ENCODE results near the gene IRX2.

IRX2 gene

DNA sequence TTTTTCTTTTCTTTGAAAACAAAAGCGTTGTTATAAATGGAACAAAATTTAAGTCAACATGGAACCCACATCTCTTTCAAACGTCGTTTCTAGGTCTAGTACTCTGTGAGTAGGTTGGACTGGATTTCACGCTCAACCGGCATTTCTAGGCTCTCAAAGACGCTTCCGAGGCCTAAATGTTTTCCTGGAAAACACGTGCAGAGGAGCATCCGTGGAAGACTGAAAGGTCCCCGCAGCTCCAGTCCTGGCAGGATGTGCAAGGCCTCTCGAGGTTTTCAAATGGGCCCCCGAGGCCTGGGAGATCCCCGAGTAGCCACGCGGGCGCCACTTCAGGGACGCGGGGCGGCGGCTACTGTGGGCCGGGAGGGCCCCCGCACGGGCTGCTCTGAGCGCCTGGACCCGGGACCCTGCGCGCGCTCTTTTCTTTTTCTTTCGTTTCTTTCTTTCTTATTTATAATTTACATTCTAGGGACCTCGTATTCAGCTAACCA is 4.2 kb upstream of the IRX2 start:
- no peak for DNase-seq

- DNase-seq = no peak
These were observed 3.7 kb upstream of the IRX2 start for GRCh38 chr5:2755076-2755680.

DNA sequence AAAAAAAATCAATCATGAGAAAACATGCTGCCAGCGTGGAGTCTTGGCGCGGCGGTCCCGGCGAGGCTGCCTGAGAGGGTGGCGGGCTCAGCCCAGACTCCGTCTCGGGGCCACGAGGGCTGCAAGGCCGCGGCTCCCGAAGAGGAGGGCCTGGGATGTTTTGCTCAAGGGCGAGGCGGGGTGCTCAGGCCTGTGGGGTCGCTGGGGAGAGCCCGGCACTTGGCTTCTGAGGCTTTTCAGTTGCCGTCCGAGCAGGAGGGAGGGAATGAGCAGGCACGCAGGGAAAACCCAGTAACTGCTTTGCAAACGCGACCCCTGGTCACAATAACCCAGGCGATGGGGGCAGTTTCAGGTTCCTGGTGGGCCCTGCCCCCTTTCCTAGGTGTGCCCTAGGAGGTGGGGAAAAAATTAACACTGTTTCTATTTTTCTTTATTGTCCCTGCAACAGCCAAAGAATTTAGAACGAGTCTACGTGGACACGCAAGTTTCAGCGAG is 3.2 kb upstream of the IRX2 start:
- DNase-seq = no peak

- DNase-seq = peak; percentile 29
These were observed 2.3 kb upstream of the IRX2 start for GRCh38 chr5:2753452-2754420.

- DNase-seq = peak; percentile 19
These were observed 1.5 kb upstream of the IRX2 start for GRCh38 chr5:2752821-2753439.

DNA sequence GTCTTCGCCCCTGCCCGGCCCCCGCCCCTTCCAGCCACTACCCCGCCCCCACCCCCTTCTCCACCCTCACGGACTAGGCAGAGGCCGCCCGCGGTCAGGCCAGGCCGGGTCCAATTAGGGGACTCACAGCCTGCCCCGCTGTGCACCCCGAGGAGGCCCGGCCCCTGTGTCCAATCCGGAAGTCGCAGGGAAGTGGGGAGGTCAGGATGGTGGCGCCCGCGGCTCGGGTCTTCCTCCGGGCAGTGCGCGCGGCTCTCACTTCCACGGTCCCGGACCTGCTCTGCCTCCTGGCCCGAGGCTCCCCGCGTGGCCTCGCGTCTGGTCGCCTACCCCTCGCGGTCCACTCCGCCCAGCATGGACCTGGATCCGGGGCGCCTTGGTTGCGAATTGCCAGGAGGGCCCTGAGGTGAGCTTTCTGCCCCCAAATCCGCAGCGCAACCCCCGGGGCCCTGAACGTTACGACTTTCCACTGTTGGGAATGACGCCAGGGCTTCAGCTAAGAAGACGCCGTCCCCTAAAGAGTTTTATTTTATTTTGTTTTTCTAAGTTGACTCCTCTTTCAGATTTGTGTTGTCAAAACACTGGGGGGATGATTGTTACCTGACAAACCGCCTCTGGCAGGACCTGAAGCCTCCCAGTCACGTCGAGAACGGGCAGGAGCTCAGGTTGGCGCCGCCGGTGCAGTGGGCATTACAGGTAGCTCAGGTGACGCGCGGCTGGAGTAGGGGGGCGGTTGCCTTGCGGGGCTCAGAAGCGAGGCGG is 763 bp upstream of the IRX2 start:
- peak; percentile 21 for DNase-seq

- peak; percentile 8 for DNase-seq
These were observed 566 bp downstream of the IRX2 start for GRCh38 chr5:2750758-2751464.

GRCh38 chr5:2750026-2750757 is 1.3 kb downstream of the IRX2 start:
- DNase-seq = peak; percentile 57

DNA sequence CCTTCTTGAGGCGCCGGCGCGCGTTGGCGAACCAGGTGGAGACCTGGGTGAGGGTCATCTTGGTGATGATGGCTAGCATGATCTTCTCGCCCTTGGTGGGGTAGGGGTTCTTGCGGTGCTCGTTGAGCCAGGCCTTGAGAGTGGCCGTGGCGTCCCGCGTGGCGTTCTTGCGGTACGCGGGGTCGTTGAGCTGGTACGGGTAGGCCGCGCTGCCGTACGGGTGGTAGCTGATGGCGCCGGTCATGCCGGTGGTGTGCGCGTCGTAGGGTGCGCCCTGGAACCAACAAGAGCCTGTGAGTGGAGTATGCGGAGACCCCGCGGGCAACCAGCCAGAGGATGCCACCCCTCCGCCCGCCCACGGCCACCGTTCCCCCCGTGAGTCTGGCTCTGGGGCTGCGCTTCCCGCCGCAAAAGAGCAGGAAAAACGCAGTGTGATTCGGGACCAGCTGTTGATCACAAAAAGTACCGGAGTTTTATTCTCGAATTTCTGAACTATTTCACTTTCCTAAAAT is 1.9 kb downstream of the IRX2 start:
- peak; percentile 38 for DNase-seq

DNA sequence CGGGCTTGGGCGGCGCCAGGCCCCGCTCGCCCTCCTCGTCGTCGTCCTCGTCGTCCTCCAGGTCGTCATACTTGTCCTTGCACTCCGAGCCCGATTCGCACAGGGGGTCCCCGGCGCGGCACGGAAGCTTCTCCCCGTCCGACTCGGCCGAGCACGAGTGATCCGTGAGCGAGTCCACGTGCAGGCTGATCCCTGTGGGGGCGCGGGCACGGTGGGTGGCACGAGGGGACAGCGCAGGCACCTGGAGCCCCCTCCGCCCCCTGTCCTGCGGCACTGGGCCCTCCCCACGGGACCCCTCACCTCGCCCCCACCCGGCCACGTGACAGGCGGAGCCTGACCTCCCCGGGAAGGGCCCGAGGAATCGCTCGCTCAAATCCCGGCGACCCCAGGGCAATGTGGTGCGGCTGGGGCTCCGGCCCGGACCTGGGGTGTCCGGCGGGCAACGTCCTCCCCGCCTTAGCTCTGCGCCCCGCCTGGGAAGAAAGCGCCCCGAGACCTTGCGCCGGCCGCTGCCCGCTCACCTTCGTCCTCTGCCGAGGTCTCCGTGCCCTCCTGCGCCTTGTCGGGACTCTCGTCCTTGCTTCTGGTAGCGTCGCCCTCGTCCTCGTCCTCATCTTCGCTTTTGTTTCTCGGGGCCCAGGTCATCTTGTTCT is 2.5 kb downstream of the IRX2 start:
- DNase-seq = peak; percentile 21

GRCh38 chr5:2748179-2748860 is 3.2 kb downstream of the IRX2 start:
- no peak for DNase-seq

GRCh38 chr5:2747363-2748162 is 3.9 kb downstream of the IRX2 start:
- DNase-seq = no peak

- peak; percentile 56 for DNase-seq
These were observed 4.9 kb downstream of the IRX2 start for GRCh38 chr5:2746561-2747032.

DNA sequence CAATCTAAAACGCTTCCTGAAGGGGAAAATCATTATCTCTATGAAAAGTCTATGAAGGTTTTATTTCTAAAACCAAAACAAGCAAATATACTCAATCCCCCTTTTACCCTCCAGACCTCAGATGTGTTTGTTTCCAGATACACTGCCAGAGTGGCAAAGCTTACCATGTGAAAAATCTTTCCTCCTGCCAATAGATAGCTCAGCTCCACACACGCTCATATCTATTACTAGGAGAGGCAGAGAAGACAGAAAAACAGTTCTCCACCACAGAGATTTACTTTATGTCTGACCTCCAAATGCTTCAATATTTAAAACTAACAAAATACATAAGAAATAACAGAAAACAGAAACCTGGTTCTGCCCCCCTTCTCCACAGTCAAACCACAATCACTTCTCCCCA is 7.0 kb downstream of the IRX2 start:
- peak; percentile 36 for DNase-seq

GRCh38 chr5:2742921-2743679 is 8.4 kb downstream of the IRX2 start:
- DNase-seq = peak; percentile 42

DNA sequence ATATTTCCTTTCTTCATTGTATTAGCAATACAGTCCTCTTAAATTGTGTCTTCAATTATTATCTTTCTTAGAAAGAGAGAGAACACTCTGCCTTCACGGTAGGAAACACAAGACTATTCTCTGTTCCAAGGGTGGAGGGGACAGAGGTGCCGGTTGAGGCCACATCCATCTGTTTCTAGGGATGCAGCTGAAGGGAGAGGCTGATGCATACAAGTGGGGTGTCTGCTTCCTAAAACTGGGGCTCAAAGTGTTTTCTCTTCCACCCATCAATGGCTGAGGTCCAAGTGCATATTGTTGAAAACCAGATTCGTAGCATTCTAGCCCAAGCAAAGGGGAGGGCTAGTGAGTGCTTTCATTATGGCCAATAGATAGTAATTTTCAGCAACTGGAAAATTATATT is 9.5 kb downstream of the IRX2 start:
- DNase-seq = peak; percentile 32

GRCh38 chr5:2740876-2741555 is 10.5 kb downstream of the IRX2 start:
- DNase-seq = no peak

Measured in NCI-H2029 (cell line).